NOMO-1 treated with dmso at 0.1 percent for 144 hours (cell line): ENCODE data around the gene SCN5A.

Source experiments
- DNase-seq: peaks from one replicate; lab custom pipeline; 2025; ENCODE audit not compliant: unreplicated experiment; lab: John Stamatoyannopoulos, UW

SCN5A gene

GRCh38 chr3:38649500-38650247 is at the start of gene SCN5A:
SCN5A (minus strand) TSS chr3:38649687; CDS start chr3:38633307, 16,380 bp downstream.
- DNase-seq, result no peak

- DNase-seq, result no peak
Measured at GRCh38 chr3:38698760-38699159, 49.3 kb upstream of the SCN5A start.

- DNase-seq, result no peak
Measured at GRCh38 chr3:38698061-38698460, 48.6 kb upstream of the SCN5A start.

- no peak for DNase-seq
Measured at GRCh38 chr3:38696034-38696433, 46.5 kb upstream of the SCN5A start.

GRCh38 chr3:38690185-38690584 is 40.7 kb upstream of the SCN5A start:
- no peak for DNase-seq

GRCh38 chr3:38689774-38690173 is 40.3 kb upstream of the SCN5A start:
- no peak for DNase-seq

DNA sequence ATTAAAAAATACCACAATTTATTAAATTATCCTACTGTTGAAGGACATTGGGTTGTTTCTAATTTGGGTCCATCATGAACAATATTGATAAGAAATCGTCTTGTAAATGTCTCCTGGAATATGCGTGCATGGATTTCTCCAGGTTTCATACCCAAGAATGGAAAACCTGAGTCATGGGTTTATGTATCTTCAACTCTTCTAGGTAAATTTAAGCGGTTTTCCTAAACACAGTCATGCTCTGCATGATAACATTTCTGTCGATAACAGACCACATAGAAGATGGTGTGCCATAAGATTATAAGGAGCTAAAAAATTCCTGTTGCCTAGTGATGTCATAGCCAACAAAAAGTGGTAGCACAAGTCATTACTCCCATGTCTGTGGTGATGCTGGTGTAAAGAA is 39.9 kb upstream of the SCN5A start:
- no peak for DNase-seq

DNA sequence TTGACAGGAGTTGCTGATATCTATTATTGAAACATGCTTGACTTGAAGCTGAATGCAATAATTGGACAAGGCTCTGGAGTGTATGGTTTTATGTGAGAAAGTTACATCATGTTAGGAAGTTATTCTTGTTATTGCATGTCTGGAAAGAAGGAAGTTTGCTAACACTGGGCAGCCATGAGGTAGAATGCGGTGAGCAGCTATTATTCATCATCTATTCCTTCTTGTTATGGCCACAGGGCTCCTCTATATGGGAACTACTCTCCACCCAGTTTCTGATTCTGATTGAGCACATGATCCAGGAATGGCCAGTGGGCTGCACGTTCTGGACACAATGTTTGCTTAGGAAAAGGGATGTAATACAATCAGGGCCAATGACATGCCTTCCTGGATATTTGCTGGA is 37.8 kb upstream of the SCN5A start:
- peak; percentile 40 for DNase-seq

DNA sequence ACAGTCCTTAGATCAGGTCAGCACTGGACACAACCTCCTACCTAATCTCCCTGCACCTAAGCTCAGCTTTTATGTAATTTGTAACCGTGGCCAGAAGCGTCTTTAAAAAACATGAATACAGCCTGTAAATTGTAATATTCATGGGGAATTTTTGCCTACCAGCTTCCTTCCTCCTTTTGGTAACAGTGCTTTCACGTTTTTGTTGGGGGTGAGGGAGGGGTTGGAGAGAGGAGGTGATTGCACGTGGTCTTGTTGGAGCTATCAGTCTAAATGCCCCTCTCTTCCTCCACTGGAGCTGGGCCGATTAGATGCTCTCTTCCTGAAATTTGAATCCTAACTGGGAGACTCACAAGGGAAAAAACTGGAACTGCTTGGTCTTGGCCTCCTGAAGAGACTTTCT is 35.1 kb upstream of the SCN5A start:
- no peak for DNase-seq

- DNase-seq, result no peak
Measured at GRCh38 chr3:38669668-38670067, 20.2 kb upstream of the SCN5A start.

- DNase-seq, result no peak
Measured at GRCh38 chr3:38662544-38662943, 13.1 kb upstream of the SCN5A start.

DNA sequence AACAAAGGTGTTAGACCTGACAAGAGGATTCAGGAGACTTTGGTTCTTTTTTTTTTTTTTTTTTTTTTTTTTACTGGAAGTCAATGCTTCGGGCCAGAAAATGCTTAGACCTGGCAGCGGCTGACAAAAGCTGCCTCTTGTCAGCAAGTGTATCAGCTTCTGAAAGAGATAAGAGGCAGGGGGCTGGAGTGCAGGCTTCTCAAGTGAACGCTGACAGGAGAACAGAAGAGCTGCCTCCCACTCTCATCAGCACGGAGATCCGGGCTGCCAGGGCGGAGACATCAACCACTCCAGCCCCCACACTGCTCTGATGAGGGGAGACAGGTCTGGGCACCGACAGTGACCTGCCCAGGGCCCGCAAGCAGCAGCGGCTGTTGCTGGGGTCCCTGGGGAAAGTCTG is 9.4 kb upstream of the SCN5A start:
- no peak for DNase-seq

DNA sequence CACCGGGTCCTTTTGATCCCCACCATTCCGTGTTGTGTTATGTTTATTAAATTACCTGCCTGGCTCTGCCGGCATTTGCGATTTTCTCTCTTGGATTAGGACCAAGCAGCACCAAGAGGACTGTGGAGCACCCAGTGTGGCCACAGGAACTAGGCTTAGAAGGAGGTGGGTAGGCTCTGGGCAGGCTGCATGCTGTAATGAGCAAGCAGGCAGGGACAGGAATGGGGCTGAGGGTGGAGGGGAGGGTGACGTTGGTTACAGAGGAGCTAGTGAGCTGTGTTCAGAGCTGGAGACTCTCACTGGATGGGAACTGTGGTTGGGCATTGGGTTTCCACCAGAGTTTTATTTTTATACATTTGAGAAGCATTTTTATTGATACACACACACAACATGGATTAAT is 7.9 kb upstream of the SCN5A start:
- no peak for DNase-seq

DNA sequence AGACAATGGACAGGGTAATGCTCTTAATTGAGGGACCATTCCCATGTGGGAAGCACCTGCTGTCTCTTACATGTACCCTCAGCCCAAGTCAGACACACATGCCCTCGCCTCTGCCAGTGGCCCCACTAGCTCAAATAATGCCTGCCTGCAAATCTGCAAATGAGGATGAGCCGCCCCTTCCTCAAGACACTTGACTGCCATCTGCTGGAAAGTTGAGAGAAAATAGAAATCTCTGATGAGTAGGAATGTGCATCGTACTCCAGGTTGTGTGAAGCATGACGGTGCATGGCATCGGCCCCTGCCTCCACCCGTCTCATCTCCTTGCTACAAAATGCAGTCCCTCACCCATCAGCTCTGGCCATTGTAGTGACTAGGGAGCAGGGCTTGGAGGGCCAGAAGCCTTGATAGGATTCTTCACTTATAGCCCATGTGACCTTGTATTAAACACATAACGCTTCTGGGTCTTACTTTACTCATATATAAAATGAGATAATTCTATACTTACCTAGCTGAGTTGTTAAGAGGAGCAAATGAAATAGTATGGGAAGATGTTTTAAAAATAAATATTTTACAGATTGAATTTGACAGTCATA is 6.3 kb upstream of the SCN5A start:
- no peak for DNase-seq

- no peak for DNase-seq
Measured at GRCh38 chr3:38653685-38654537, 4.4 kb upstream of the SCN5A start.

GRCh38 chr3:38652934-38653333 is 3.4 kb upstream of the SCN5A start:
- no peak for DNase-seq

DNA sequence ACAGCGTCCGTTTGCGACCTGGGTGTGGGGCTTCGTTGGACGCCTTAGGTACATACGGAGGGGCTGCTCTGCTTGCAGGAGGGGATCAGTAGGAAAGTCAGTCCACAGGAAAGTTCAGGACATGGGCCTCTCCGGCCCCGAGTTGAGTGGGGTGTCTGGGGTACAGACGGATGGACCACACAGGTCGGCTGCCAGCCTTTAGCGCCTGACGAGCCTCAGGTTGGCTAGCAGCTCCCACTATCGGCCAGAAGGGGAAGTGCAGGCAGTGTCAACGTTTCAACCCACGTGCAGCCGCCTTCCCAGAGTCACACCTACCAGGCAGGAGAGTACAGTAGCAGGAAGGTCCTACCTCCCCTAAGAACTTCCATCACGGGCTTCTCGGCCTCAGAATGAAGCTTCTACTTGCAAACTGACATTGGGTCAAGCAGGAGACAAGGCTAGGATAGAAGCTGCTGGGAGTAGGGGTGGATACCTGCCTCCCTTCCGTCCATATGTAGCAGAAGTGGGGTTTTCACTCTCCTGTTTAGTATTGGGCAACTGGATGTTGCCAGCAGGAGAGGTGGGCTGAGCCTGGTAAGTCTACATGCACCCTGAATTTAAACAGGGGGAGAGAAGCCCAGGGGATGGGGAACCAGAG is 1.8 kb upstream of the SCN5A start:
- peak; percentile 36 for DNase-seq

GRCh38 chr3:38650248-38650951 is 913 bp upstream of the SCN5A start:
- no peak for DNase-seq

DNA sequence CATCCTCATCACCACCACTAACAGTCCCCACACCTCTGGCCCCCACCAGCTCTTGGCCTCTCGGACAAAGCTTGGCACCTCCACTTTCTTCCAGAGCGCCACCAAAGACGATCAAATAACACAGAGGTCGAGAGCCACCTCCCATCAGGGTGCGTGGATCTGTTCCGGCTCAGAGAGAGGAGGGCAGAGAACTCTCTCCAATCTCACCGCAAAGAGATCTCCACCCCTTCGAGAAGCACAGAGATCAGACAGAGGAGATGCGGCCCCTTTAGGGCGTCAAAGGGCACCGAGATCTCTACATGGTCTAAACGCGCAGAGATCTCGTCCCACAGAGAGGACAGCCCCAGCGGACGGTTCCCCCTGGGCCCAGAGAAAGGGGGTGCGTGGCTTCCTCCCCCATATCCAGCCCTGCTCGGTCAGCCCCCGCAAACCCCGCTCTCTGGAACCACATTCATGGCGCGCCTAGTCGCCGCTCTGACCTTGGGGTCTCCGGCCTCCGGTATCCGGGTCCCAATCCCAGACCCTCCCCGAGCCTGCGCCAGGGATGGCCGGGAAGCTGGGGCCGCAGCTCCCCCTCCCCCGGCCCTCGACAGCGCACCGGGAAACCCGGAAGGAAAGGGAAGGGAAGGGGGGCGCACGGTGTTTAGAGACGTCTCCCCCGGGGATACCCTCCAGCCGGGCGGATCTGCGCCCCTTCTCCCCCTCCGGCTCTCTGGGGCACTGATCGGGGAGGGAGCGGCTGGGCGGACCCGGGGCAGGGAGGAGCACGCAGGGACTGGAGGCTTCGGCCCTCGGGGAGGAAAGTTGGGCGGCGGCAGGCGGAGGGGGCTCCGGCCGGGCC is 608 bp downstream of the SCN5A start:
- DNase-seq, result no peak
